ENCODE measurements around the gene SPATA2L.

SPATA2L gene

GRCh38 chr16:89651584-89651983, 49.9 kb downstream of the SPATA2L start:
- no peak for TF ChIP-seq CTCF (IDR thresholded peaks at IDR 0.05; ENCODE audit: insufficient read depth, low read depth, low read length, missing control alignments)
- H3K4me3 ChIP-seq (ENCODE audit: low read depth, low read length) = no peak overlapping the region
- DNase-seq (ENCODE audit: low read depth) = no peak

- no peak for DNase-seq (ENCODE audit: low read depth)
- no peak for TF ChIP-seq CTCF (IDR thresholded peaks at IDR 0.05; ENCODE audit: insufficient read depth, low read depth, low read length, missing control alignments)
- H3K4me3 ChIP-seq (ENCODE audit: low read depth, low read length) = no peak overlapping the region
Measured at GRCh38 chr16:89646906-89647305, 54.6 kb downstream of the SPATA2L start.

Data from GM12865 (cell line).